Measurements from ENCODE around the gene OLFM3.

The OLFM3 gene

DNA sequence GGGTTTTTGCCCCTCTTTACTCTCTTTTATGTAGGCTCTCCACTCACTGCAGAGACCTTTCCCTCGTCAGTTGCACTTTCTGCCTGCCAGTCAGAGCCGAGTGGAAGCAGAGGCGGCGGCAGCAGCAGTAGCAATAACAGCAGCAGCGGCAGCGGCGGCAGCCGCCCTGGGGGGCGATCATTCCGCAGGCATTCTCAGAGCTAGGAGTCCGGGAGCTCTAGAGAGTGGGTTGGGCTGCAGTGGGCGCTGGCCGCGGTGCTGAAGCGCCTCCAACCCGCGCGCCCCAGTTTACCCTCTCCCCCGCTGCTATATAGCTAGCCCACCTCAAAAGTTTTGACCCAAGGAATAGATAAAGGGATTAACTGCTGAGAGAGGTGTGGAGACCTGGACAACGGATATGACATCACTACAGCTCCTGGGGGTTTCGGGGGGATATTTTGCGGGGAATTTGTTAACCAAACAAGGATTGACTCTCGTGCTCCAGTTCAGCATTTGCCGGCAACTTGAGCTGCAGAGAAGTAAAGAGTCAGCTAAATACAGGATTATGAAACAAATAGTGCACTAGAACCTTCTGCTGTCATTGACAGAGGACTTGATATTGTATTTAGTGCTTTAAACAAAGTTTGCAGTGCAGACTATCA is at the start of gene OLFM3:
OLFM3 (minus strand) TSS at position 102 of the 641 bp plus-strand sequence.
- DNase-seq, result no peak

DNA sequence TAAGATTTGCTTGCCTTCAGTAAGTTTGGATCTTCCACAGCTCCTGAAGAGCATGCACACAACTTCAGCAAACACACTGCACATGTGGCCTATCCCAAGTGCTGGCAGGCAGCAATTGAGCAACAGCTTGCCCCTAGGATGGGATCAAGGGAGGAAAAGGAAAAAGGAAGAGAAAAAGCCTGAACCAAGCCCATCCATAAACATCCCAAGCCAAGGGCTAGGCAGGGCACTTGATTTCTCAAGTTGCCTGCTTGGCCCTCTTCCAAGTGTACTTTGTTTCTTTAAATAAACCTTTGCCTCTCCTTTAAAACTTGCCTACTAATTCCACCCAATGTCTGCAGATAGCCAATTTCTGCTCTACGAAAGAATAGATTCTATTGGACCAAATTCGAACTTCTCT is 49.0 kb upstream of the OLFM3 start:
- DNase-seq, result no peak

DNA sequence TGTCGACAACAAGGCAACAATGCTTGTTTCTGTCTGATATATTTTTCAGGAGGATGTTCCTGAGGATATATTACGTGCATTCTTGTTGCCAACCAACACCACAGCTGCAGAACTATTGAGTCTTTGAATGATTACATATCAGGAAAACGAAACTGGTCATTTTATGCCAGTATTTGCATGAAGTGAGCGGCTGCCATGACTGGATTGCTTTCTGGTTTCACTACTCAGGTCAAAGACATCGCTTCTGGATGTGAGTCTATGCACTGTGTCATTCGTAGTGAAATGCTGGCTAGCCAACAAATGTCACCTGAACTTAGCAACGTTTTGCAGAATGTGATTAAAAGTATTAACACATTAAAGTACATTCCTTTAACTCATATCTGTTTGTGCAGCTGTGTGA is 35.8 kb upstream of the OLFM3 start:
- no peak for DNase-seq

DNA sequence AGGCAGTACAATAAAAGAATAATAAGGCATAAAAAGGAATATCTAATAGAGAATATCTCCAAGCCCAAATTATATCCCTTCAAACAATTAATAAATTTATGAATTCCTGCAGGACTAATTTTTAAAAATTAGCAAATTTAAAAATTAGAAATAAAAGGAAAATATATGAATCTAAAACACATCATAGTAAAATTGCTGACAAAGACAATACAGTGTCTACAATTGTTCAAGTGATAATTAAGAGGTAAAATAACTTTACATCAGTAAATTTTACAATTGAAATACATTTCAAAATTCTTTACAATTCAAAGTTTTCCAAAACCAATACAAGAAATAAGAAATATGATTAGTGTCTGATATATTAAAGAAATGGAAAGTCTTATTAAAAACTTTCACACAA is 22.8 kb upstream of the OLFM3 start:
- no peak for DNase-seq

DNA sequence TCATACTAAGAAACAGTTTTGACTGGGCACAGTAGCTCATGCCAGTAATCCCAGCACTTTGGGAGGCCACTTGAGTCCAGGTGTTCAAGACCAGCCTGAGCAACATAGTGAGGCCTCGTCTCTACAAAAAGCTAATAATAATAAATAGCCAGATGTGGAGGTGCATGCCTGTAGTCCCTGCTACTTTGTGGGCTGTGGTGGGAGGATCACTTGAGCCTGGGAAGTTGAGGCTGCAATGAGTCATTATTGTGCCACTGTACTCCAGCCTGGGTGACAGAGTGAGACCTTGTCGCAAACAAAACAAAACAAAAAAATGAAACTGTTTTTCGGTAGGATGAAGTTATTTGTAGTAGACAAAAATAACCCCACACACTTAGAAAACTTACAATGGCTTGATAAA is 19.0 kb upstream of the OLFM3 start:
- DNase-seq, result no peak

DNA sequence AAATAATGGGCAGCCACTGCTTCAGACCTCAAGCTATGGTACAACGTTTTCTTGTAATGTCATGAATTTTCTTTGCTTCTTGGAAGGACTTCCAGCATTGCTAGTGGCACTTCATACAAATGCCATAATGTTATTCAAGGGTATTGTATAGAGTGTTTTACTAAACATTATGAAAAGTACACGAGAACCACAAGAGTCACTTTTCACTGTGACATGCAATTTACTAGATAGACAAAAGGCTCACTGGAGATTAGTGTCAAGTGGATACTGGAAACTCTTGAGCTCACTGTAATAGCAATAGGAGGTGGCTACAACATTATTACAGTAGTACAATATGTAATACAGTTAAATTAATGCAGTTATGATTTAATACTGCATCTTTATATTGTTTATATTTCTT is 5.3 kb upstream of the OLFM3 start:
- no peak for DNase-seq

DNA sequence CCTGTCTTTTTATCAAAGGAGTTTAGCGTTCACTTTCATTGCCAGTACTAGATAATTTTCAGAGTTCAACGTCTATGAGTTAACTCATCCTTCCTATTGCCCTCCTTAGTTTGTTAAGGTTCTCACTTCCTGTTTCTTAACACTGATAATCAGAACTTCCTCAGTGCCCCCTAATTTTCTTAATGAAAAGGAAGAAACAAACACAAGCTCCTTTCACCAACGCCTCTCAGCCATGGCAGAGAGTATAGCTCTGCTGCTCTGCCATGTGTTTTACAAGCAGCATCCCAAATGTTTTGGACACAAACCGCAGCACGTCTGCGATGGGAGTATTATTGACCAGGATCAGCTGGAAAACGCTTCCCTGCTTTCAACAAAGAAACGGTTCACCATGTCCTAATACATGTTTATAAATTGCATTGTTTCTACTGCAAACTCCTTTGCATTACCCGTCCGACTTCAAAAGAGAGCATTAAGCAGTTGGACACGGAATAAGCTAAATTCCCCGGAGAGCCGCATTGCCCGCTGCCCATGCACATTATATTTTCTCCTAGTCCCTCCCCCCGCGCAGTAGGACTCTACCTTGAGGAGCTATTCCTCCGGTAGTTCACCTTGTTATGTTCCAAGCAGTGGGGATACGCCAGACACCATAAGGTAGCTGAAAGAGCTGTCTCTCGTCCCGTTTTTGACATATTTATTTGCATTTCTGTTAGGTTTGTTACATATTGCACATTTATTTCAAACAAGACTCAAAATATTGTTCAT is 561 bp downstream of the OLFM3 start:
- no peak for DNase-seq

DNA sequence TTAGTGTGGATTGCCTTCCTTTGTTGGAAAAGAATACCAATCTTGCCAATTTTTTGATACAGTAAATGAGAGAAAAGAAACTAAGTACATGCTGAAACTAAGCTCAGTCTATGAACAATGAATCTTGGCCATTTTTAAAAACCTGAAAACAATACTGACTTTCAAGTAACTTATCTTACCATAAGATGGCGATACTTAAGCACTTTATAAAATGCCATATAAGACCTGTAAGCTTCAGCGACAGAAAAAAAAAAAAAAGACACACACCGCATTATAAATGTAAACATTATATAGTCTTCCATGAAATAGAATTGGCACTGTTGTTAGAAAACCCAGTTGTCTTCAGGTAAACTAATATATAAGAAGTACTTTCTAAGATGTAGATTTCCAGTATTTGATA is 3.0 kb downstream of the OLFM3 start:
- no peak for DNase-seq

DNA sequence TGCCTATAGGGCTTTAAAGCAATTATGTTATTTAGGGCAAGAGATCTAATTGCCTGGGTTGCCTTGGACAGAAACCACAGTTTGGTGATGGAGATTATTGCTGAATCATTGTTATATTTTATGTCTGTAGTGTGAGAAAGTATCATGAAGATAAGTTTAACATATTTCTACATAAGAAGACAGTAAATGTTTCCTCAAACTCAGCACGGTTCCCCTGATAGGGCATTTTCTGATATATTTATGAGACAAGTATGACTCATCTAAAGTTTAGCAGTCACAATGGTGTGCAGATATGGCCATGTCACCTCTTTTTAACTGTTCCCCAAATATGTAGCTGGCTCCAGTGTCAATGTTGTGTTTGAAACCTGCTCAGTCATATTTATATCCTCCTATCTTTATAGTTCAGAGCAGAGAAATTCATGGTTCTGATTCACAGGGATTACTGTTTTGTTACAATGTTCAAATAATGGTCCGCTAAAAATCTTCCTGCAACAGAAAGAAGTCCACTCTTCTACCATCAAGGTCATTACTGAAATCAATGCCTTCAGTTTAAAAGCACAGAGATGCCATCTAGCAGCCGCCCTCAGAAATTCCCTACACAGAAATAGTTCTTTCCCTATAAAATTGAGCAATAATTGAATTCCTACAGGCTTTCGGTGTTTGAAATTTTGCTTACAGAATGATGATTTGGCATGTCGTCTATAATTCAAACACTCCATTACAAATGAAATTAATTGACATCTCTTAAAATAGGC is 3.7 kb downstream of the OLFM3 start:
- DNase-seq, result no peak

DNA sequence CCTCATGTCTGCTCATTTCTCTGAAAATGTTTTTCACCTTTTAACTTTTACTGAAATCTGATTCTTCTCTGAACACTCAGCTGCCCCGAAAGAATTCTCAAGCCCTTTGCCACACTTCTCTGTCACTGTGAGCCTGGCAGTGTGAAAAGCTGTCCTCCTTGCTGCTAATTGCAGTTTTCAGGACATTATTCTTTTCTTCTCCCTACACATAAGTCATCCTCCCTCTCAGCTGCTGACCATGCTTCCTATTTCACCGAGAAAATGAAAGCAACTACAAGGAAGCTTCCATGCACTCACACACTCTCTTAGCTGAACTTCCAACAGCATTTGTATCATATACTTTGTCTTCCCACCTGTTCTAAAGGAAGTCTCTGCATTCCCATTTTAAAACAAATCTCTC is 15.8 kb downstream of the OLFM3 start:
- no peak for DNase-seq

DNA sequence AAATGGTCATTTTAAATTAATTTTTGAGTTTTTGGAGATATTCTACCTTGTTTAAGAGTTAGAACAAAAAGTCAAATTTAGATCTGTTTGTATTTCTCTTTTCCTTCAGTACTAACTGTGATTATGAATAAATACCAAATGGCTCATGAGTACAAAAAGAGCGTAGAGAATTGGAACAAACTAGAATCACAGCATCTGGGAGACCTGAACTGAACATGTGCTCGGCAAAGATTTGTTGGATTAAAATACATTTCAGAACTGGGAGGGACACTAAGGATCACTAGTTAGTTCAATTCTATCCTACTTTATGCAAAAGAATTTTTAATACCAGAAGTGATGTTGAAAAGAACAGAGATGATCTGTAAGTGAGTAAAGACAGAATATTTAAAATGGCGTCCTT is 19.5 kb downstream of the OLFM3 start:
- no peak for DNase-seq

DNA sequence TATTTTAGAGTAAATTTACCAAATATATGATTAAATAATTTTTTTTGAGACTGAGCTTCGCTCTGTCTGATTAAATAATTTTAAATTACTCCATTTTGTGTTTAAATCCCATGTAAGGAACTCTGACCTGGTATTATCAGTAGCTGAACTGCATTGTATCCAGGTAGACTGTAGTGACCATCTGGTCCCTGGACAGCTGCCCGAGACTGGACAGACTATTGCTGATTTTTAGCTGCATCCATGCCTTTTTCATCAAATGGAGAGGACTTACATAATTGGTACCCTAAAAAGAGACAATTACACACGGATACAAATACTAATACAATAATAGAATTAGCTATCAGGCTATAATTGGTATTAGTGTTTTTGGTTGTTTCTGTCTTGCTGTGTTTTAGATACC is 20.6 kb downstream of the OLFM3 start:
- no peak for DNase-seq

DNA sequence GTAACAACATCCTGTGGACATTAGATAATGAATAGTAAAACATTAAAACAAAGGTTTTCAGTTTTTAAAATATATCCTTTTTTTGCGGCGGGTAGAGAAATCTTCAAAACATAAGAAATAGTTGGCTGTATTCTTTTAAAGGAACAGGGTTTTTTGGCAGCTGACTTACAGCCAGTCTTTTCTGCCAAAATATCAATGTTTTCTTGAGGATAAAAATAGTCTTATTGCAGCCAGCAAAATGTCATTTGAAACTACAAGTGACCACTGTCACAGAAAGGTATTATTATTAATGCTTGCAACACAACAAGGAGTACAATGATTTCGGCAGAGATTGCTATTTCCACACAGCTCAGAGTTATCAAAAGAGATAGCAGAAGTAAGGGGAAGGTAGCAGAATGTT is 21.4 kb downstream of the OLFM3 start:
- DNase-seq, result no peak

DNA sequence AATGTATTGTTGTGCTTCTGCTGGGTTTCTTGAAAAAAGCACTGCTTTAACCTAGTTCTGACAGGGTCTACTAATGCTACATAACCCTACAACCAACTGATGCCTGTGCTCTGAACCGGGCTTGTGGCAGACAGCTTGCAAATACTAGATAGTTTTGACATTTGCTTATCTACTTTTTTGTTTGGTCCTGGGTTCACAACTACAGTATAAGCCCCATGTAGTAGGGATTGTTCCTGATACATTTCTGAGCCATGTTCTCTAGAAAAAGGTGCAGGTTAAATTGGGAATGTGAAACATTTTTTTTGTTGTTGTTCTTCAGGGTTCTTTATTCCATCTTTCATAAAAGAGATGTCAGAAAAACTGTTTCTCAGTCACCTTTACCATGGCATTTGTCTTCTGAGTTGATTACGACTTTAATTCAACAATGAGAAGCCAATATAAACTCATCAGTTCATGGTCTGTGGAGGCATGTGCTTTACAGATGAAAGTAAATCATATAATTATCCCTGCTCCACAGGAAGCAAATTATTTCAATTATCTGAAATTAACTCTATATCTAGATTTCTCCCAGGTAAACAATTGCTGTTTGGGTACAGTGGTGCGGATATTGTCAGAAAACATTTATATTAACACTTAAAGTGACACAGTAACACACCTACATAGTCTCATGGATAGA is 22.0 kb downstream of the OLFM3 start:
- DNase-seq, result no peak

DNA sequence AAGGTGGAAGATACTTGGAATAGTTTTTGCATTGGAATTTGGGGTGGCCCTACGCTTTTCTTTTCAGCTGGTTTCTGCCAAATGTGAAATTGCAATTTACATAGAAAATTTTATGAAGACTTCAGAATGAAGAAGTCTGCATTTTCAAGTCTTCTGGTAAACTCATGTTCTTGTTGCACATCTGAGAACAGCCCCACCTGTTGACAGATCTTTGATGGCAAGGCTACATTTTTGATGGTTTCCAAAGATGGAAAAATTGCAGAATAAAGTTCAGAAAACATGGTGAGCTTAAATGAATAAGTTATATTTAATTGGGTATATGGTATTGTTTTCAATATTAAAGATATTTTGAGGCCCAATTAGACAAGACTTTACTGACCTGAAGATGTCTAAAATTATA is 25.4 kb downstream of the OLFM3 start:
- no peak for DNase-seq

DNA sequence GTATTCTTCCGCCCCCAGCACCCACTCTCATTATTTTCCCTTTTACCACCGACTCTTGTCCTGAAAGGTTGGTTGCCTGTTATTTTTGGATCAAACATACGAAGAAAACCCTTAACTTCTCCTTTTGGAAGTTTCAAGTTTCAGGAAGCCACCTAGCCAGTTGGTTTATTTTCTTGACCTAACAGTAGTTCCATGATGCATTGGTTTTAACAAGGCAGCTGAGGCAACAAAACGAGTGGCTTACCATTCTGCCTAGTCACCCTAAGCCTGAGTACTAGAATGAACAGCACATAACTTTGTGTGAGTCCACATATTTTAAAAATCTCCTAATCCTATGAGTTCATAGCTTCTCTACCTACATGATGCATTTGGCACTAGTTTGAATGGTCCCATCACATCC is 28.9 kb downstream of the OLFM3 start:
- no peak for DNase-seq

DNA sequence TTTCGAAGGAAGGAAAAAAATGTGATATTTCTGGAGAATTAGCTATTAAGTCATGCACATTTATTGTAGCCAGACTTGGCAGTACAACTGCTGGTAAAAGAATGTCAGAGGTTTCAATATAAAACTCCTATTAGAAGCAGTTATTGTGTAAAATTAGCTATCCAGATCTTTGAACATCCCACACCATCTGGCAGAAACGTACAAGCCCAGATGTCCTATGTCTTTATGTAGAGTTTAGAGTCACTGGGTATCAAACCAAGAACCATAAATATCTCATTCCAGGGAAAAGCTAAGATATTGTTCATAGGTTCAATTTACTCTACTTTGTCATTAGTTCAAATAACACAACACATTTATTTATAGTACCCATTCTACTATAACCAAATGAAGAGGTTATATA is 31.4 kb downstream of the OLFM3 start:
- no peak for DNase-seq

DNA sequence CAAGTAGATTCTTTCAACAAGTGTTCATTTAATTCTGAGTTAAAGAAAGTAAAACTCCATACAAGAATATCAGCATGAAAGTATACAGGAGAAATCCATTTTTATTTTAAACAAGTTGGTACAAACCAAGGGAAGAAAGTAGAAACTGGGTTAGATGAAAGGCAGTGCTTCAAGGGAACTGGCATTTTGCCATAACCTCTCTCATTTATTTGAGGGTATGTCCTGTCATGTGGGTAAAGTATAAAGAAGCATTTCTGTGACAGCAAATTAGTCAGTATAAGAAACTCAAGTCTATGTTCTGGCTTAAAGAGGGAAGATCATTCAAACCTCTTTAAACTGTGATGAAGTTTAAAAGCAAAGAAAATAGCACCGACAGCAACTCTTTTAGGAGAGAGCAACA is 32.0 kb downstream of the OLFM3 start:
- no peak for DNase-seq

DNA sequence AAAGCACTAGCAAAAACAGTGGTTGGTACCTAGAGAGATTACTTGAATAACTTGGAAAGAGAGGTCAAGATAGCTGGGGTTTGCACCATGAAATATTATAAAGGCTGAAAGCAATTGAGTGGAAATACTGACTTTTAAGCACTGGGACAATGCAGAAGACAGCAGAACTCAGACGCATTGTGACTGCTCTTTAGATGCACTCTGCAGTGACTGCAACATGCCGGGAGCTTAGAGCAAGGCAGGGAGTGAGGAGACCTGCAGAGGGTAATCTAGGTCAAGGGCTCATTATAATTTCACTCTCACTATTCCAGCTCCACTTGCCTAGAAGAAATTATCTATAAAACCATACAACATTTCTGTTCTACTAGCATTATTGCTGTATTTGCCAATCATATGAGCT is 36.6 kb downstream of the OLFM3 start:
- DNase-seq, result no peak

DNA sequence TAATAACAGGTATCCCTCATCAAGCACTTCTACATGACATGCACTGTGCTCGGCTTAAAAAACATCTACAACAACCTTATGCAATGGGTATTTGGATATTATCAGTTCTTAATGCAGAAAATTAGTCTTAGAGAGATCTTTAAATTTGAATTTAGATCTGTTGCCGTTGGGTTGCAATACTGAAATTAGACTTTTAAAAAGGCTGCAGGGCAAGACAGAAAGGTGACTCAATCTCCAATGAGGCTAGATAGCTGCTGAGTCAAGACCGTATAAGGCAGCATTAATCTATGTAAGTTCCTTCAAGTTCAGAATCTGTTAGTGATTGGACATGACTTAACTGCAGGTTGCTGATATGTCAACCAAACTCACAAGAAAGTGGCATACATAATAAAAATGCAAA is 37.3 kb downstream of the OLFM3 start:
- DNase-seq, result no peak

DNA sequence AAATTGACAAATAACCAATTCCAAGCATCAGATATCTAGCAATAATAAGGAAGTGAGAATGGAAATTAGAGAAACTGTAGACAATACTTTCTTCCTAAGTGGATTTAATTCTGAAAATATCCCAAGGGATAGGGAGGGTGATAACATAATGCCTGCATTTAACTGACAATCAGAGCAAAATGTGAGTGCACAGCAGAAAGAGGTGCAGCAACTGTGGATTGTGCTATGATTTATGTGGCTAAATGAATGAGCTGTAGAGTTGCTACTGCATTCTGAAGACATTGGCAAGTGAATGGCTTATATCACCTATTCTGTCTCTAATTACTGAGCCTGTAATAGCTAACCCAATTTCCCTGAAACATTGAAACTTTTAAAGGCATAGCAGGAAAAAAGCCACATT is 39.0 kb downstream of the OLFM3 start:
- DNase-seq, result no peak

DNA sequence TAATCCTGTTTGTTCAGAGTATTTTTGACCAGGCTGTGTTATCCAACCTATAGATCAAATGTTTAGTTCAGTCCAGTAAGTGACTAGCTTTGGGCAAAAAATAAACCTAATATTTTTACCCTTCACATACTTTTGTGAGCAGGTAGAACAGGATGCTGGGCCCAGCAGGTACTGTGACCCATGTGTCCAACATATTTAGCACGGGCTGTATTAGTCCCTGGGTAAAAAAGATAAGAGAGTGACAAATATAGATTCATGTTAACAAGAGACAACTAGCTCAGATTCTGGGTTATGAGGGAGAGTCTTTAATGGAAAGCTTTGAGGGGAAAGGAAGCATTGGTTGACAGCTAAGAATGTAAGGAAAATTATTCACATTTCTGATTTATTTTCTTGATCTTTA is 43.1 kb downstream of the OLFM3 start:
- DNase-seq, result no peak

DNA sequence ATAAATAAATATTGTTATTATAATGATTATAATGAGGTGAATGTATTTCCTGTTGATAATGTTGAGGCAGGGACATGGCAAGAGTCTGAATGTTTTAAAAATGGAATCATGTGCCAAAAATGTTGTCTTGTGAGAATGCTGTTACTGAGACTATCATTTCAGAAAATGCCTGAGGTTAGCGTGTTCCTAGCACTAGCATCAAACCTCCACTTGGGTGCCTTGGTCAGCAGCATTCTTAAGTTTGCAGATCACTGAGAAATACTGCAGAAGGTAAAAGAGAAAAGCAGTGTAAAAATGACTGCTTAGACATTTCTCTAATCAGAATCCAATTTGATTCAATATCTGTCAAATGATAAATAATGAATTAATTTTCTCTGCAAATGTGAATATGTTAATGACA is 50.8 kb downstream of the OLFM3 start:
- no peak for DNase-seq

DNA sequence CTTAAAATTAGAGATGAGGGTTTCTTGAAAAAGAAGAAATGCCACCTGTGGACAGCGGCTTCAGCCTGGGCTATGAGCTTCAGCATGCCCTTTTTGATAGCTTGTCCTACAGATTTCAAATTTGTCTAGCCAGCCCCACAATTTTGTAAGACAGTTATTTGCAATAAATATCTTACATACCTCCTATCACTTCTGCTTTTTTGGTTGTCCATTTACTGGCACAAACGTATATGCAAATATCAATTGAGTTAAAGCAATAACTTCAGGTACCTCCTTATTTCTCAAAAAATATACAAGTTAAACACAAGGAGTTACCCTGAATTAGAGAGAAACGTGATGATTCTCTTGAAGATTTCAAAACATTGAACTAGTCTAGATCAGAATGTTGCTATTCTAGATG is 53.5 kb downstream of the OLFM3 start:
- DNase-seq, result no peak

Data from activated CD4-positive, CD25-positive, alpha-beta regulatory T cell (primary cell).